ENCODE measurements around the gene FETUB.
"Not testable (repeated sequence)": the region's sequence is repeated elsewhere in the genome, so short reads cannot be mapped to it uniquely, and the experiment has no call there.

FETUB gene

DNA sequence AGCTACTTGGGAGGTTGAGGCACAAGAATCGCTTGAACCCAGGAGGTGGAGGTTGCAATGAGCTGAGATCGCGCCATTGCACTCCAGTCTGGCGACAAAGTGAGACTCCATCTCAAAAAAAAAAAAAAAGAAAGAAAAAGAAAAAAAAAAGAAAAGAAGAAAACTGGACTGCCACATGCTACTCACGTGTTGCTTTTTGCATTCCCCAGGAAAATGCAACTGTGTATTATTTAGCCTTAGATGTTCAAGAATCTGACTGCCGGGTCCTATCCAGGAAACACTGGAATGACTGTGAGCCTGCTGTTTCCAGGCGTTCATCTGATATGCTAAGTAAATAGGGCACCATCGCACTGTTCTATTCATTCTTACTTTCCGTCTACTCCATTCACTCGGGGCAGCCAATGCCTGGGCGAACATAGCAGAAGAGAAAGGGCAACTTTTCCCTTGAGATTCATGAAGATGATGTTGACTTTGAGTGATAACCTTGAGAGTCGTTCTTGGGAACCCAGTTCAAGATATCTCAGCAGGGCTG, 47.0 kb downstream of the FETUB start:
- Mint-ChIP-seq H3K9me3 (peaks cover 16% of the 10 kb centered on the region), H3K36me3 (ENCODE audit: low read depth) (no peaks in the 10 kb centered on the region), H3K4me3 (no peak overlapping the region), H3K4me1 (ENCODE audit: low read depth) (no peaks in the 10 kb centered on the region), H3K27ac (no peak overlapping the region), H3K27me3 (peaks cover 18% of the 10 kb centered on the region)
- intact Hi-C loops (cut with micrococcal nuclease): no loop called here

DNA sequence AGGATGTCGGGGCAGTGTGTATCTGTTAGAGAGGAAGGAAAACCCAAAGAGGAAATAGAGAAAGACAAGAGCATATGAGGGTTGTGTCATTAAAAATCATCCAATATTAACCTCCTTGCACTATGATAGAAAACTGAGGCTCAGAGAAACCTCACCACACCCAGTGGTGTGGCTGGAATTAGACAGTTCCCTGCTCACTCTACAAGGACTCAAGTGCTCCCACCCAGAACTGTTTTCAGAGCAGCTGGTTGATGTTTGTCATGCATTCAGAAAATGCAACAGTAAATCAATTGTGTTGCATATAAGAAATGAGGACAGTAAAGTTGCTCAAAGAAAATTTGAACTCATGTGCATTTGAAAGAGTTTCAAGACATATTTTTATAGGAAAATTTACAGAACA, 50.1 kb downstream of the FETUB start:
- H3K4me1 Mint-ChIP-seq (ENCODE audit: low read depth); H3K9me3 Mint-ChIP-seq; intact Hi-C loops (cut with micrococcal nuclease); H3K27ac Mint-ChIP-seq; H3K4me3 Mint-ChIP-seq; H3K36me3 Mint-ChIP-seq (ENCODE audit: low read depth): not testable (repeated sequence)
- peaks cover 15% of the 10 kb centered on the region for H3K27me3 Mint-ChIP-seq

- Mint-ChIP-seq H3K27ac (no peak overlapping the region), H3K36me3 (ENCODE audit: low read depth) (no peaks in the 10 kb centered on the region), H3K4me3 (no peak overlapping the region), H3K27me3 (peaks cover 11% of the 10 kb centered on the region), H3K4me1 (ENCODE audit: low read depth) (no peaks in the 10 kb centered on the region), H3K9me3 (no peaks in the 10 kb centered on the region)
- intact Hi-C loops (cut with micrococcal nuclease): no loop called here
Measured at GRCh38 chr3:186691676-186692075, 51.5 kb downstream of the FETUB start.

GRCh38 chr3:186693843-186694242, 53.6 kb downstream of the FETUB start:
- H3K4me1 Mint-ChIP-seq (ENCODE audit: low read depth): no peaks in the 10 kb centered on the region
- H3K27me3 Mint-ChIP-seq: peaks cover 10% of the 10 kb centered on the region
- H3K36me3 Mint-ChIP-seq (ENCODE audit: low read depth): no peaks in the 10 kb centered on the region
- no peaks in the 10 kb centered on the region for H3K9me3 Mint-ChIP-seq
- no peak overlapping the region for H3K27ac Mint-ChIP-seq
- no peak overlapping the region for H3K4me3 Mint-ChIP-seq
- intact Hi-C loops (cut with micrococcal nuclease): no loop called here

DNA sequence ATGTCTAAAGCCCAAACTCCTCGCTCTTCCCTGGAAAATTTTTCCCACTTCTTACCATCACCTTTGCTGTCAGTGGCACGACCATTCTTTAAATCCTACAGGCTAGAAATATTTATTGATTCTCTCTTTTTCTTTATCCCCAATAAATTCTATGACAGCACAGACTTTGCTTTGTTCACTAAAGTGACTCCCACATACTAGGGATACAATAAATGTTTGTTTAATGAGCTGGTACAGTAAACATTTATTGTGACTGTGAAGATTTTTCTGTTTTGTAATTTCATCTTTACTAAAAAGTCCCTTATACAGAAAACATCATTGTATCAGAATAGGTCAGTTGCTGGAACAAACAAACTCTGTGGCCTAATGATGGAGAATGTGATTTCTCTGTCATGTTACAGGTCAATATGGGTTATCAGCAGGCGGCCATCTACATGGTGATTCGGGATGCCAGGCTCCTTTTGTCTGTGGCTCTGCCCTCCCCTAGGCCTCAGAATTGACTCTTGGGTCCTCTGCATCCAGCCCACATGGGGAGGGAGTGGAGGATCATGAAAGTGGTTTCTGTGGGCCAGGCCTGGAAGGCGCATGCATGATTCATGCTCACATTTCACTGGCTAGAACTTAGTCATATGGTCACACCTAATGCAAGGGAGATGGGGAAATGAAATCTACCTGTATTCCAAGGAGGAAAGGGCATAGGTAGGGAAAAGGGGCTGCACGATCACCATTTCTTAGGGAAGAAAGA, 54.3 kb downstream of the FETUB start:
- Mint-ChIP-seq H3K9me3 (no peaks in the 10 kb centered on the region), H3K27me3 (peaks cover 10% of the 10 kb centered on the region), H3K27ac (no peak overlapping the region), H3K4me3 (no peak overlapping the region), H3K36me3 (ENCODE audit: low read depth) (no peaks in the 10 kb centered on the region), H3K4me1 (ENCODE audit: low read depth) (no peaks in the 10 kb centered on the region)
- intact Hi-C loops (cut with micrococcal nuclease): no loop called here

GRCh38 chr3:186696522-186696921, 56.3 kb downstream of the FETUB start:
- no peaks in the 10 kb centered on the region for H3K9me3 Mint-ChIP-seq

DNA sequence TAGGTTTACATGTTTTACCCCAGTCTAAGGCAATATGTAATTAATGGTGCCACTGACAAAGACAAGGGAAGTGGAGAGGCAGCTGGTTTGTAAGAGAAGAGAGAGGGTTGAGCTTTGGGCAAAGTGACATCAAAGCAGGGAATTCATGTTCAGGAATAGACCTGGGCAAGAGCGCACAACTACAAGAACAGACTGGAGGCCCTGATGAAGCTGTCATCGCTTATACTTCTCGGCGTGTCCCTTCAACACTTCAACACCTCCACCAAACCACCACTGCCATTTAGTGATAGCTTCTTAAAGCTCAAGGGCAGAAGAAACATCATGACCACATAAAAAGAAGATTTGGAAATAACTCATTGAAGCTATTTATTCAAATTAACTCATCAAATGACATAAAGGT, 57.3 kb downstream of the FETUB start:
- no peak overlapping the region for H3K27ac Mint-ChIP-seq
- H3K36me3 Mint-ChIP-seq (ENCODE audit: low read depth): no peaks in the 10 kb centered on the region
- no peaks in the 10 kb centered on the region for H3K9me3 Mint-ChIP-seq
- intact Hi-C loops (cut with micrococcal nuclease): no loop called here
- H3K4me3 Mint-ChIP-seq: no peak overlapping the region
- H3K4me1 Mint-ChIP-seq (ENCODE audit: low read depth): no peaks in the 10 kb centered on the region
- H3K27me3 Mint-ChIP-seq: peaks cover 3% of the 10 kb centered on the region

More at GRCh38 chr3:186696522-186696921, 56.3 kb downstream of the FETUB start:
- no peaks in the 10 kb centered on the region for H3K36me3 Mint-ChIP-seq (ENCODE audit: low read depth)
- H3K4me3 Mint-ChIP-seq: no peak overlapping the region
- H3K27ac Mint-ChIP-seq: no peak overlapping the region
- no peaks in the 10 kb centered on the region for H3K4me1 Mint-ChIP-seq (ENCODE audit: low read depth)
- intact Hi-C loops (cut with micrococcal nuclease): no loop called here
- peaks cover 6% of the 10 kb centered on the region for H3K27me3 Mint-ChIP-seq

- no peak overlapping the region for H3K4me3 Mint-ChIP-seq
- intact Hi-C loops (cut with micrococcal nuclease): no loop called here
- H3K4me1 Mint-ChIP-seq (ENCODE audit: low read depth): no peaks in the 10 kb centered on the region
- peaks cover 5% of the 10 kb centered on the region for H3K27me3 Mint-ChIP-seq
- H3K27ac Mint-ChIP-seq: no peak overlapping the region
- H3K9me3 Mint-ChIP-seq: no peaks in the 10 kb centered on the region
- no peaks in the 10 kb centered on the region for H3K36me3 Mint-ChIP-seq (ENCODE audit: low read depth)
Measured at GRCh38 chr3:186700267-186700666, 60.1 kb downstream of the FETUB start.

- H3K27ac Mint-ChIP-seq; H3K36me3 Mint-ChIP-seq (ENCODE audit: low read depth); H3K9me3 Mint-ChIP-seq; H3K4me1 Mint-ChIP-seq (ENCODE audit: low read depth); intact Hi-C loops (cut with micrococcal nuclease); H3K4me3 Mint-ChIP-seq: not testable (repeated sequence)
- H3K27me3 Mint-ChIP-seq: peaks cover 13% of the 10 kb centered on the region
Measured at GRCh38 chr3:186702451-186702850, 62.3 kb downstream of the FETUB start.
